HG03175 (cell line): ENCODE data around the gene WDR82.

Experiments
- ATAC-seq: cut with Tn5 transposase; IDR thresholded peaks from one replicate; pipeline ENCODE4 v1.9.1; 2021; ENCODE audit warnings: mild to moderate bottlenecking, moderate library complexity; ENCODE audit not compliant: unreplicated experiment

WDR82 gene

DNA sequence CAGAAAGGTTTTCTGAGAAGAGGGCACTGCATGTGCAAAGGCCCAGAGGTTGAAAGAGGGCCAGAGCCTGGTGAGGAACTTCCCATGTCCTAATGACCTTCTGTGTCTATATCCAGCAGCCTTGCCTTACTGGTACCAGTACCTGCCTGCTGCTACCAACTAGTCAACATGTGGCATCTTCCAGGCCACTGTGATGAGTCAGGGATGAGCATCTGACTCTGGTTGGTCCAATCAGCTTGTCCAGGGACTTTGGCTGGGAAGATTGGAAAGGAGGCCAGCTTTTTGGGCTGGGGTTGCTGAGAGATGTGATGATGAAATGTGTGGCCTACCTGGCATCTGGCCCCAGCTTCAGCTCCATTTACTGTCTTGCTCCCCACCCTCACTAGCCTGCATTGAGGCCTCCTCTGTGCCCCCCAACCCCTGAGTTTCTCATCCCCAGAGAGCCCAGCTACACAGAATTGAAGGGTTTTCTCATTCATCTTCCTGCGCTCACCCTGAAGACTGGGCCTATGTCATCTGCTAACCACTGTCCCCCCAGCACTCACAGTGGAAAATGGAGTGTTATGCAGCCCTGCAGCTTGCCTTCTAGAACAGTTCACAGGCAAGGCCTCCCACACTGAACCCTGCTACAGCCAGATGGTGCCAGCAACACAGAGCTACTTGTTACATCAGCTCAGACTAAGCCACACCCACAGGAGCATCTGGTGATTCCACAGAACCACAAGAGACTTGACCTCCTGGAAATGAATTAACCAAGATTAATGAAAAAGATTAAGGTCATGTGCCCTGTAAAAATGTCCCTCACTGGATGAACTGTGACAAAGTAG, 38.2 kb downstream of the WDR82 start:
- no peak for ATAC-seq

DNA sequence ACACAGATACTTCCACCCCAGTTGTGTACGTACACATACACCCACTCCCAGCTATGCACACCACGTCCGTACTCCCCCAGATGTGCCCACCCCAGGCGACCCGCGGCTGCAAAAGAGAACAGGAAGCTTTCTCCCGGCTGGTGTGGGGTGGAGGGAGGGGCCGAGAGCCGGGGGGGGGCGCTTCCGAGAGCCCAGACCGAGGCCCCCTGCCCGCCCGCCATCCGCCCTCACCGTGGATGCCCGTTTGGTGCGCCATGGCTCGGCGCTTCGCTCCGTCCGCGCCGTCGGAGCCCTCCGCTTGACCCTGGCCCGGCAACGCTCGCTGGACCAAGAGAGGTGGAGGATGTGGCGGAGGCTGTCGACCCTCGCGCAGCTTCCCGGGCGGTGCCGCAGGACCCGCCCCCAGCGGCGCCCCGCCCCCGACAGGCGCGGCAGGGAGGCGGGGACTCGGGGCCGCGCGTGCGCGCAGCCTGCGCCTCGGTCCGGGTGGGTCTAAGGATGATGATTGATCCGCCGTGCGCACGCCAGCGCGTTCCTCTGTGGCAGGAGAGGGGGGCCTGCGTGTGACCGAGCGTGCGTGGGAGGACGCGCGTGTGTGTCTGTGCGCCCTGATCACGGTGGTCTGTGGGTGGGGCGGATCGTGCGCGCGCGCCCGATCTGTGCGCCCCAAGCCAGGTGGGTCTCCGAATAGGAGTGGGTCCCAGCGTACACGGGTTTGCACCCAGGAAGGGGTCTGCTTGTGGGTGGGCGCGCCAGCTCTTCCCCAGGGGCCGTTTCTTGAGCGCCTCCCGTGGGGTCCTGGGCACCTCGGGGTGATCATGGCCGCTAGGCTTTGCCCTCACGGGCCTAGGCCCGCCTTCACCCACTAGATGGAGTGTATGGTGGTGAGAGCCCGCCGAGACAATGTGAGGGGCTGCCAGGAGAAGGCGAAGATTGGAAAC, 39.4 kb downstream of the WDR82 start, which contains the start of gene TWF2:
TWF2 (minus strand) TSS at position 398 of the 941 bp plus-strand sequence; CDS start at position 256, 142 bp downstream.
- peak; percentile 80 for ATAC-seq

DNA sequence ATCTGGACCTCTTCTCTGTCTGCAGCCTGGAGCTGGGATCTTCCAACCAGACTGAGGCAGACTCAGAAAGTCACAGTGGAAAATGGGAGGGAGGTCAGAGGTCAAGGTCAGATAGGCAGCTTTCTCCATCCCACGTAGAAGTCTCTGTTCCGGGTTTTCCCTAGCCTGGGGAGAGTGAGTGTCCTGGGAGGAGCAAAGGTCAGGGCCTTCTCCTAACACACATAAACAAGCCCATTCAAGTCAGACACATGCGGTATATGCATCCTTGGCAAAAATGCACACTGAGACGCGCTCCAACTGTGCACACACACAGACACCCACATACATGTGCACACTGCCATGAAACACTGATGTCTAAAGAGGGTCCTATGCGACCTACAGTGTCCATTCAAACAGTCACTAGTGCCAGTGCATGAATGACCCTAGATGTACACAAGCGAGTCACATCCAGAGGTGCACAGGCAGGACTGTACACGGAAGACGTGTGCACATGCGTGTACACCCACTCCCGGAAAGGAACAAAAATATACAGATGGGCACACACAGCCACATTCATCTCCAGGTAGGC, 40.2 kb downstream of the WDR82 start:
- ATAC-seq = no peak

DNA sequence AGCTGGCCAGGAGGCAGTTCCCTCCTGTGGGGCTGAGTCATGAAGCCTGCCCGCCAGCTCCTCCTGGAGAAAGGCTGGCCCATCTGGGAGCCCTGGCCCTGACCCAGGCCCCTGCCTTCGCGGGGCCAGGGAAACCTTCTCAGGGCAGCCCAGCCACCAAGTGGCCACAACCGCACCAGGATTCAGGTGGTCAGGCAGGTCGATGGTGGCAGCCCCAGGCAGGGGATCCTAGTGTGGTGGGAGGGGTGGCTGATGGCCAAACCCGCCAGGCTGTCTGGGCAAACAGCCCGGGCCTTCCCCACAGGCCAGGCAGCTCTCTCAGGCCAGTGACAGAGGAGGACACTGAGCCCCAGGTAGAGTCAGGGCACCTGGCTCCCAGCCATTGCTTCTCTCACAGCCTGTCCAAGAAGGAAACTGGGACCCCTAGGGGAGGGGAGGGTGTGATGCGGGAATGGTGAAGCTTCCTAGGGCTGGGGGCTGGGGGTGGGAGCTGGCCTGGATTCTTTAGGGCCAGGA, 40.7 kb downstream of the WDR82 start:
- no peak for ATAC-seq

DNA sequence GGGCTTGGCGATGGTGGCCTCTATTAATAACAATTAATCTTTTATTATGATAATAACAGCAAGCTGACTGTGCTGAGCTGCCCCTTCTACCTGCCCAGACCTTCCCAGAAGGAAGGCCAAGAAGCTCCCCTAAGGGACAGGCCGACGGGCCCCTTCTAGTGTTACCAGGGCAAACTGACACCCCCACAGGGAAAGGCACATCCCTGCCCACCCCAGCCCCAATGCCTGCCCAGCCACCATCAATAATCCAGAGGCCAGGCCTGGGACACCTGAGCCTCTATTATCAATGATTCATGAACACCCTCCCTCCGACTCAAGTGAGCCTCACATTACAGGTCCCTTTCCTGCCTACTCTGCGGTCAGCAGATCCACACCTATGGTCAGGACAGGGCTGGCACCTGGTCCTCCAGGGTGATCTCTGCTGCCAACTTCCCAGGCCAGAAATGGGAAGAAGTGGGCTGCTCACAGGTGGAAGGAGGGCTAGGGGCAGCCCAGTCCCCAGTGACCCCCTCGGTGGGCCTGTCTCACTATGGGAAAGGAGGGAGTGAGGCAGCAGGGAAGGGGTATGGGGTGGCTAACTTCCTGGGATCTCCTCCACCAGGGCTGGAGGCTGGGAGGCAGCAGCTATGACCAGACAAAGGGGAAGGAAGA, 41.3 kb downstream of the WDR82 start:
- no peak for ATAC-seq

DNA sequence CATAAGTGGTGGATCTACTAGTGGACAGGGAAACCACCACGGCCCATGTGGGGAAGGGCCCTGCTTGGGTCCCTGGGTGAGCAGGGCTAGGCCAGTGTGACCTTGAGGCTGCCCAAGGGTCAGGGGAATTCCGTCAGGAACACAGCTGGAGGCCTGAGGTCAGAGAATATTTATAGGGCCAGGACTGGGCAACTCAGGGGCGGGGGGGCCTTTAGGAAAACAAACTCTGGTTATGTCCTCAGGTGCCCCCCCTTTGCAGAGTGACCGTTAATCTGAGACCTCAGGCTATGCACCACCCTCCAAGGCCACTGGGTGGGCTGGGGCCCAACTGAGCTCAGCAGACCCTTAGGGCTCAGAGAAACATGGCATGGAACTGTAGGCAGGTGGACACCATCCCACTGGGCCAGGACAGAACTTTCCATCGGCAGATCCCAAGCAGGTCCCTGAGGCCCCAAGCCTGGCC, 42.0 kb downstream of the WDR82 start:
- ATAC-seq = no peak

DNA sequence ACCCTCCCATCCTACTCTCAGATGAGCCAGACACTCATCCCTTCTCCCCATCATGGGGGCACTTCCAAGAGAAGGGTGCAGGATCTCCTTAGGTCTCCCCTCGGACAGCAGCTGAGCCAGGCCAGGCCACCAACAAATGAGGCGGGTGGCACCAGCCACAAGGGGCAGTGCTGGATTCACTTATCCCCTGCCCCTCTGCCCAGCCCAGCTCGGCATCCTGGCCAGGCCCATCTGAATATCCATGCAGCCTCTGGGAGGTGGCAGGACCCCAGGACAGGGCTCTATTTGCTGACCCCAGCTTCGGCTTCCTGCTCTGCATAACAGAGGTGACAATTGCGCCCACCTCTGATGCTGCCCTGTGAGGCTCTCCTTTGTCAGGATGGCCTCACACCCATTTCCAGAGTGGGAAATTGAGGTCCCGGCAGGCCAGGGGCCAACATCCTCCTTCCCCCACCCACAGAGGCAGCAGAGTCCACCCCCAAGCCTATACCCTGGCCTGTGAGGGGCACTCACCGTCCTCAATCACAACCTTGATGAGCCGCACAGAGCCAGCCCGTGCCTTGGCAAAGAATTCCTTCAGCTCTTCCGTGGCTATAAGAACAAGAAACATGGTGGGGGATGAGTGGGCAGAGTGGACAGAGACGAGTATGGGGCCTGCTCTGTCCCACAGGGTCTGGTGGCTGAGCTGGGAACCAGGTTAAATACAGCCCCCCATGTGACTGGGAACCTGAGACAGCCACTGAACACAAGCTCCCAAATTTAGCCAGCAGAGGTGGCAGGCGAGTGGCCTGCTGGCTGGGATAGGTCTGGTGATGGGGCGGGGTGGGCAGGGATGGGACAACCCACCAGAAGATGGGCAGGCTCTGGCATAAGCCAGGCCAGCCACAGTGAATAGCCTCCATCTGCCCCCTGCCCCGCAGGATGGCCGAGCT, 43.7 kb downstream of the WDR82 start:
- no peak for ATAC-seq

DNA sequence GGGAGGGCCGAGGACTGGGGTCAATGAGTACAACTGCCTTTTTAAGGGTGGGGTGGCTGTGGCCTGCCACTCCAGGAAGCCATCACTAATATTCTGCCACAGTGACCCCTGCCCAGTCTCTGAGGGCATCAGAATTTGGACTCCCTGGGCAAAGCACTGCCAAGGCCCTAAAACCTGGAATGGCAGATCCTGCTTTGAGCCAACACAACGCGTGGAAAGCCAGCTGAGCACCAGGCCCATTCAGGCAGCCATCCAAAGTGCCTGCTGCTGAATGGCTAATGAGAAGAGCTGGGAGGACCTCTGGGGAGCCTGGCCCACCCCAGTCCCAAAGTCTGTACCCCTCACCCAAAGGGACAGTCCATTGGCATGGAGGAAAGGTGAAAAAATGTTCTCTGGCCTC, 44.5 kb downstream of the WDR82 start:
- ATAC-seq = no peak

DNA sequence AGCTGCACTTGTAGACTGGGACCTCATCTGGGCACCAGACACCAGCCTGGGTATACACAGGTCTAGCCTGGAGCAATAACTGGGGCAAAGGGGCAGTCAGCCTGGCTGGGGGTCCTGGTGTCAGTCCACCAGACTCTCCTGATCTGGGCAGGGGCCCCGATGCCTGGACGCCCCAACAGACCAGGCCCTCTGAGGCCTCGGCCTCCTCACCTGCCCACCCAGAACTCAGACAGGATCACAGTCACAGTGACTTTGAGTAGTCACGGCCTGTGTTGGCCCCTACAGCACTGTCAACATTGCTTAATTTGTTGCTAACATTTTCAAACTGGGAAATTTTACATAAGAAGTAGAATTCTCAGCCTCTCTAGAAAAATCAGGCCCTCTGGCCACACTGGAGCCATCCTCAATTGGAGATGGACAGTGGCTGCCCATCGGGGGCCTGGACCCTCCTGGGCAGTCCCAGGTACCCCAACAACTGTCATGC, 45.3 kb downstream of the WDR82 start:
- no peak for ATAC-seq

DNA sequence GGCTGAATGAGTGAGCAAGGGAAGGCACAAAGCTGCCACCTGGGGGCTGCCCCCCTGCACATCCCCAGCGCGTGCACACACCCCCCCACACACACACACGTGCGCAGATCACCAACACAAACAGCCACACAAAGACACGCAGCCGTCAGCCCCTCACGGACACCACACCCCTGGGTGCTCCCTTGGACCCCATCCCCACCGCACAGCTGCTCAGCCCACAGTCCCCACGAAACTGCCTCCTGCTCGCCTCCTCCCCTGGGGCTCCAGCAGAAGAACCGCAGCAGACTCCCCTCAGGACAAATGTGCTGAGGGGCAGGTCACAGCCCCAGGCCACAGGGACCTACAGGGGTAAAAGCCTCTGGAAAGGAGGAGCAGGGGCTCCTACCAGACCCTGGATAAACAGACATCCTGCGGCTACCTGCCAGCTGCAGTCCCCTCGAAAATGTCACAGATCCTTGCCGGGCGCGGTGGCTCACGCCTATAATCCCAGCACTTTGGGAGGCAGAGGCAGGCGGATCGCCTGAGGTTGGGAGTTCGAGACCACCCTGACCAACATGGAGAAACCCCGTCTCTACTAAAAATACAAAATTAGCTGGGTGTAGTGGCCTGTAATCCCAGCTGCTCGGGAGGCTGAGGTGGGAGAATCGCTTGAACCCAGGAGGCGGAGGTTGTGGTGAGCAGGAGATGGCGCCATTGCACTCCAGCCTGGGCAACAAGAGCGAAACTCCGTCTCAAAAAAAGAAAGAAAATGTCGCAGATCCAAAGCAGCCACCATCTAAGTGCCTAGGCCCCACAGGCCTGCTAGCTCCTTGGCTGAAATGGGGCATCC, 46.0 kb downstream of the WDR82 start:
- ATAC-seq = no peak

DNA sequence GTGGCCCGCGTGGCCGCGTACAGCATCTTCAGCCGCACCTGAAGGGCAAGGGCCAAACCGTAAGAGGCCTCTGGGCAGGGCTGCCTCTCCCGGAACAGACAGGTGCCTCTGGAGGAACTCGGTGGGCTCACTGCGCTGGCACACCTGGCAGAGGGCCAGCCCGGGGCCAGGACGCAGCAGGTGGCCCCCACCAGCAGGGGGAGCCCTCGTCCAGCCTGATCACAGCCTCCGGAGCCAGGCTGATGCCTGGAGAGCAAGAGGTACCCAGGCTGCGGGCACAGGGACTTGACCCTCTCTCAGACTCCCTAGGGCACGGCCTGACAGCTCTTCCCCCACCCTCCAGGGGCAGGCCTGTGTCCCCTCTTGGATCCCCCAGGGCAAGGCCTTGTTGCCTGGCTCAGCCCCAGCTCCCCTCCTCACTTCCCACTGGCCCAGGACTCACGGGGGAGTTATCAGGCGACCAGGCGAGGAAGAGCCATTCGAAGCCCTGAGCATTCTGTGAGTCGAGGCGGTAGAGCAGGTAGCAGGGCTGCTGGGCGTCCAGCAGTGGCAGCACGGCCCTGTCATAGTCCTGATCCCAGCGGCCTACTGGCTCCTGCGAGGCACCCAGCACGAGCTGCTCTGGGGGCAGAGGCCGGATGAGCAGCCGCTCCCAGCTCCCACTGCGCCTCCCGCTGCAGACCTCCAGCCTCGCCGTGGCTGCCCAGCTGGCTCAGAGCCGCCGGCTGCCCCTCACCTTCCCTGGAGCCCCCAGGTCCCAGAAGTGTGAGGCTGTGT, 46.8 kb downstream of the WDR82 start:
- ATAC-seq = no peak

DNA sequence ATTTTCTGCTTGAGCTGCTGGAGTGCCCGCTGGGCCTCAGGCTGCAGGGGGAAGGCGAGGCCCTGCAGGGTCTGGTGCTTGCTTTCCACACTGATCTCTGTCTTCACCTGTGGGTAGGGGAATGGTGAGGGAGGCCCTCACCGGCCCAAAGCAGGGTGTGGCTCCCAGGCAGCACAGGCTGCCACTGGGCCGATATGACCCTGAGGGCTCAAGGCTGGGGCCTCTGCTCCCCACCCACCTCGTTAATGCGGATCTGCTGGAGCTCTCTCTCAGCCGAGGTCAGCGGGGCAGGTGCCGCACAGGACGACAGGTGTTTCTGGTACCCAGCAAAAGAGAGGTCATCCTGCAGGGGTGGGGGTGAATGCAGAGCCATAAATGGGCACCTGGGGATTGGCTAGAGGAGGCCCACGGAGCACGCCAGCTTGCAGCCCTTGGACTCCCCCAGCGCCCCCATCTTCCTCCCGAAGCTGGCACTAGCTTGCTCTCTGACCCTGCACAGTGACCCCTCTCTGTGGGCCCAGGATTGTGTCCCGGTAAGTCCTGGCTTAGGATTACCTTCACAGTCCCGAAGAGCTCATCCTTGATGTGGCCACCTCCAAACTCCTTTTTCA, 47.5 kb downstream of the WDR82 start:
- ATAC-seq = no peak

DNA sequence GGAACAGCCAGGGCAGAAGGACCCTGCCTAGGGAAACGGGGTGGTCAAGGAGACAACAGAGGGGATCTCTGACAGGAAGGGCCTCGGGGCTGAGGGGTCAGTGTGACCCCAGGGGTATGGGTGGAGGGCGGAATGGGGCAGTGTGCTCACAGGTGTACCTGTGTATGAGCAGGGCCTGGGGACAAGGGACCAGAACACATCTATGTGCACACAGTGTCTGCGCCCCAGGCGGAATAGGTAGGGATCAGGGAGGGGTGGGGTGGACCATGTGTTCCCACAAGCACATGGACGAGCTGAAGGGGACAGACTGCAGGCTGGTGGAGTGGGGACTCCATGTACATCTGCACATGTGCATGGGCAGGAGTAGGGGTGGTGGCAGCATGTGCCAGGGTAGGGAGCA, 48.0 kb downstream of the WDR82 start:
- ATAC-seq = no peak

DNA sequence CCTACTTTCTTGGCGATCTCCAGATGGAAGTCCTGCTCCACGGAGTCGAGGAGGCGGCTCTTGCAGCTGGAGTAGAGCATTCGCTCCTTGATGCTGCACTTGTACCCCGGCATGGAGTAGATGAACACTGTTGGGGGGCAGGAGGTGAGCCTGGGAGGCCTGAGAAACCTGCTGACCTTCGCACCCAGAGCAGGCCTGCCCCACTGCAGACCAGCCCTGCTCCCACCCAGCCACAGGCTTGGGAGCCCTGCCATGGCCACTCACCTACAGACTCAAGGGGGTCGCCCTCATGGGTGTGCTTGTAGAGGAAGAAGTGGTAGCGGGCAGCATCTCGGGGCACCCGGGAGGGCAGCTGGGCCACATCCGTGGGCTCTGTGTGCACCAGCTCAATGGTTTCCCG, 48.8 kb downstream of the WDR82 start:
- no peak for ATAC-seq

DNA sequence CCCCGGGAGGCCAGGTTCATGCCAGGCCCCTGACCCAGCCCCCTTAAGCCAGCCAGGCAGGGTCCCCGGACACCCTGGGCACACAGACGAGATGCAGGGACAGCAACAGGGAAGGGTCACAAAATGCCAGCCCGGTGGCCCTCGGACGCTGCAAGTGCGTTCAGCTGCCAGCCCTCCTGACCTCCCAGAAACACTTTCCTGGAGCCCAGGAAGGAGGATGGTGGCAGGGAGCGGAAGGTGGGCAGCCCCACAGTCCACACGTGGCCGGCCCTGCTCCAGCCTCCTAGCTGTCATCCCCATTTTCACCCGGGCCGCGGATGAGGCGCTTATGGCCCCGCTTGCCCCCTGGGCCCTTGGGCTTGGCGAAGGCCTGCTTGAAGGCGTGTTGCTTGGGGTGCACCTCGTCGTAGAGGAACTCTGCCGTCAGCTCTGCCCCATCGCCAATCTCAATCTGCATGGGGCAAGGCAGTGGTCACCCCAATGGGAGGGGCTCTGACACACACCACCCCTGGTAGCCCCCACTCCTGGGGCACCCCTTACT, 49.6 kb downstream of the WDR82 start:
- ATAC-seq = no peak

DNA sequence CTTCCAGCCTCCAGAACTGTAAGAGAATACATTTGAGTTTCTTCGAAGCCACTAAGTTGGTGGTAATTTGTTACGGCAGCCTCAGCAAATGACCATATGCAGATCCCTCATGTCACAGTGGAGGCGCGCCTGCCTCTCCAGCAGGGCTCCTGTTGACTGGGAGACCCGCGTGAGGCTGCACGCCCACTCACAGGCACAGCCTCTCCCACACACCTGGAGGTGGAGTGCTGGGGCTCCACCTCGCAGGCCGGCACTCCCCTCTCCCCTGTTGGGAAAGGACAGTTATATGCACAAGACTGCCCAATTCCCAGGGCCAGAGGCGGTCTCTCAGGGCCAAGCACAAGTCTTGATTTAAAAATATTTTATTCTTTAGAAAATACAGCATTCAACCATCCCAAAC, 50.2 kb downstream of the WDR82 start:
- ATAC-seq = no peak

DNA sequence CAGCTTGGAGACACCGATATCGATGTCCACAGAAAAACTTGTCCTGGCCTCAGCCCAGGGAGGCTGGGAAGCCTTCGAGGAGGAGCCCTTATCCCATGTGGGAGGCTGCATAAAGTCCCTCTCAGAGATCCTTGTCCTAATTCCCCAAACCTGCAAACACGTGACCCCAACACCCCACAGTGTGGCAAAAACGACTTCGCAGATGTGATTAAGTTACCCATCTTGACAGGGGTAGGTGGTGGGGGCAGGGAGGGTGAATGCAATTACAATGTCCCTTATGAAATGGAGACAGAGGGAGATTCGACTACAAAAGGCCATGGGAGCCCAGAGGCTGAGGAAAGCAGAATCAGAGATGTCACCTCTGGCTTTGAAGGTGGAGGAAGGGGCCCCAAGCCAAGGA, 50.7 kb downstream of the WDR82 start:
- ATAC-seq = no peak
